Testis (tissue), 3 donors: ENCODE results near the gene GLT1D1. TPM values are rescaled to one million over a fixed set of nuclear protein-coding genes. Genes with fewer than 3 reads are reported as not detected.
A peak's percentile ranks its signal among the peaks of the same experiment; 100 is the strongest.
"Not testable (repeated sequence)": the region's sequence is repeated elsewhere in the genome, so short reads cannot be mapped to it uniquely, and the experiment has no call there.

Source experiments
- DNase-seq: peaks from one replicate; pipeline ENCODE4 v3.0.0-alpha.2; 2019
- H3K27ac ChIP-seq, 2 donors: fragments of 200-600 bp; sonication (generic); one replicate each; pipeline ENCODE4 v1.5.1; 2019
- H3K27me3 ChIP-seq: fragments of 200-600 bp; sonication (generic); one replicate; pipeline ENCODE4 v1.5.1; 2019
- H3K36me3 ChIP-seq: fragments of 200-600 bp; sonication (generic); one replicate; pipeline ENCODE4 v1.5.1; 2017; ENCODE audit warnings: low read depth; ENCODE audit errors: missing control alignments
- H3K4me1 ChIP-seq: fragments of 200-600 bp; sonication (generic); one replicate; pipeline ENCODE4 v1.5.1; 2019
- H3K4me3 ChIP-seq, 2 donors: fragments of 200-600 bp; sonication (generic); one replicate each; pipeline ENCODE4 v1.5.1; 2017 to 2019
- H3K9me3 ChIP-seq: fragments of 200-600 bp; sonication (generic); one replicate; pipeline ENCODE4 v1.5.1; 2017
- POLR2A ChIP-seq: fragments of 450-650 bp; IDR thresholded peaks from one replicate; pipeline ENCODE4 v1.6.1; 2017; ENCODE audit warnings: antibody characterized with exemption, mild to moderate bottlenecking, moderate library complexity
- WGBS, 2 donors: methylation state at CpG; one replicate each; pipeline ENCODE4 v1.1.5; 2018; 5-methylcytosine and 5-hydroxymethylcytosine counted together
- intact Hi-C: fragments of 100-400 bp; cut with DNase I; formaldehyde crosslinking; loops from one replicate; pipeline ENCODE4 v1.15.1; 2023; ENCODE audit warnings: low total_unique reads
- polyA plus RNA-seq: library from polyadenylated mRNA; stranded (reverse); fragments of 350-450 nt; fragmentation: Illumina TruSeq; extraction: RNeasy Lipid Tissue Mini Kit (QIAGEN cat#74804); gene quantifications from one replicate; pipeline ENCODE4 v1.2.3, GENCODE V29; 2014; ENCODE audit warnings: low read depth, low replicate concordance; ENCODE audit not compliant: insufficient read depth
- total RNA-seq, 2 donors: library from RNA; depleted of rRNA; stranded (reverse); fragments of >200 nt; gene quantifications; one replicate each; pipeline ENCODE4 v1.2.3, GENCODE V29; 2016
- TF ChIP-seq, protein P1 (sequence below), 3 experiments: fragments of 450-650 bp in 2 of 3; fragments of 200-600 bp in 1 of 3; sonication (generic) in 1 of 3; IDR thresholded peaks; one replicate each; pipeline ENCODE4 v1.5.1; 2016 to 2019; ENCODE audit warnings: antibody characterized with exemption in 3 of 3, mild to moderate bottlenecking in 2 of 3, moderate library complexity in 1 of 3

Gene GLT1D1
- total and polyA plus RNA-seq, 3 donors from 2014 or later, result 10.0 to 42.3 (median 18.0) TPM

DNA sequence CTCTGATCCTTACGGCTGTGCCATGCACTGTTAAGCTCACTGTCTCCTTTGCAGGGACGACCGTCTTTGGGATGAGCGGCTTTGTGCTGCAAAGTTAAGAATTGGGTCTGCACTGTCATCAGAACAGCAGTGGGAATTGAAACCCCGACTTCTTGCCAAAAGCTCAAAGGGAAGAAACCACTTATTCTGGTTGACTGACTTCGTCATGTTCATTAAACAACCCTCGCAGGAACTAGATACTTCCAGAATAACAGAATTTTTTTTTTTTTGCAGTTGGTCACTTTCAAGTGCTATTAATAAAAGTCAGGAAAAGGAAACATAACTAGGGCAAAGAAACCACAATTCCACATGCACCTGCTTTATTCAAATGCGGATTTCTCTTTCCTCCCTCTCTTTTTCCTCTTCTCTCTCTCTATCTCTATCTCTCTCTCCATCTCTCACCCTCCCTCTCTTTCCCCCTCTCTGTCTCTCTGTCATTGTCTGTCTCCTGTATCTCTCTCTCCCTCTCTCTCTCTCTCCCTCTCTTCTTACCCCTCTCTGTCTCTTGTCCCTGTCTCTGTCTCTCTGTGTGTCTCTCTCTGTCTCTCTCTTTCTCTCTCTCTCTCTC, 12.3 kb upstream of the GLT1D1 start:
- intact Hi-C loops, result no loop called here
- no peak overlapping the region for H3K27ac ChIP-seq

DNA sequence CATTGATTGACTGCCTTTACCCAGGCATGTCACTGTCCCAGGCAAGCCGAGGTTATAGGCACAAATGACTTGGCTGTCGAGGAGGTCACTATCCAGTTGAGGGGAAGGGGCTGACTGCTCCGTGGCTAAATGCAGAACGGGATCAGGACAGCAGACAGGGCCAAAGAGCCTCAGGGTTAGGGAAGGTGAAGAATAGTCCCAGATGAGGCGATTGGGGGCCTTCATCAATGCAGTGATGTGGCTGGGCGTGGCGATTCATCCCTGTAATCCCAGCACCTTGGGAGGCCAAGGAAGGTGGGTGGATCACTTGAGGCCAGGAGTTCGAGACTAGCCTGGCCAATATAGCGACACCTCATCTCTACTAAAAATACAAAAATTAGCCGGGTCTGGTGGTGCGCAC, 10.7 kb upstream of the GLT1D1 start:
- WGBS, 2 donors, result 93 to 95% methylated on average over 11 of the region's 11 CpGs
- Histone ChIP-seq H3K4me3 (no peak overlapping the region), H3K27me3 (no peaks in the 10 kb centered on the region), H3K4me1 (no peaks in the 10 kb centered on the region), H3K9me3 (no peaks in the 10 kb centered on the region), H3K27ac (no peak overlapping the region), H3K36me3 (no peaks in the 10 kb centered on the region)
- TF ChIP-seq POLR2A, result no peak
- TF ChIP-seq, protein P1, sequence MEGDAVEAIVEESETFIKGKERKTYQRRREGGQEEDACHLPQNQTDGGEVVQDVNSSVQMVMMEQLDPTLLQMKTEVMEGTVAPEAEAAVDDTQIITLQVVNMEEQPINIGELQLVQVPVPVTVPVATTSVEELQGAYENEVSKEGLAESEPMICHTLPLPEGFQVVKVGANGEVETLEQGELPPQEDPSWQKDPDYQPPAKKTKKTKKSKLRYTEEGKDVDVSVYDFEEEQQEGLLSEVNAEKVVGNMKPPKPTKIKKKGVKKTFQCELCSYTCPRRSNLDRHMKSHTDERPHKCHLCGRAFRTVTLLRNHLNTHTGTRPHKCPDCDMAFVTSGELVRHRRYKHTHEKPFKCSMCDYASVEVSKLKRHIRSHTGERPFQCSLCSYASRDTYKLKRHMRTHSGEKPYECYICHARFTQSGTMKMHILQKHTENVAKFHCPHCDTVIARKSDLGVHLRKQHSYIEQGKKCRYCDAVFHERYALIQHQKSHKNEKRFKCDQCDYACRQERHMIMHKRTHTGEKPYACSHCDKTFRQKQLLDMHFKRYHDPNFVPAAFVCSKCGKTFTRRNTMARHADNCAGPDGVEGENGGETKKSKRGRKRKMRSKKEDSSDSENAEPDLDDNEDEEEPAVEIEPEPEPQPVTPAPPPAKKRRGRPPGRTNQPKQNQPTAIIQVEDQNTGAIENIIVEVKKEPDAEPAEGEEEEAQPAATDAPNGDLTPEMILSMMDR (IDR thresholded peaks at IDR 0.05), result no peak
- DNase-seq, result no peak
- intact Hi-C loops, result no loop called here

More for the DNA sequence above, 12.3 kb upstream of the GLT1D1 start:
- H3K4me1 ChIP-seq, result no peaks in the 10 kb centered on the region
- whole genome bisulfite sequencing, 2 donors, result 66 to 71% methylated on average over 8 of the region's 8 CpGs
- no peak for DNase-seq
- TF ChIP-seq POLR2A, result no peak
- TF ChIP-seq, protein P1 (IDR thresholded peaks at IDR 0.05), result no peak
- H3K36me3 ChIP-seq, result no peaks in the 10 kb centered on the region
- H3K4me3 ChIP-seq, result no peak overlapping the region
- no peaks in the 10 kb centered on the region for H3K9me3 ChIP-seq
- no peaks in the 10 kb centered on the region for H3K27me3 ChIP-seq

DNA sequence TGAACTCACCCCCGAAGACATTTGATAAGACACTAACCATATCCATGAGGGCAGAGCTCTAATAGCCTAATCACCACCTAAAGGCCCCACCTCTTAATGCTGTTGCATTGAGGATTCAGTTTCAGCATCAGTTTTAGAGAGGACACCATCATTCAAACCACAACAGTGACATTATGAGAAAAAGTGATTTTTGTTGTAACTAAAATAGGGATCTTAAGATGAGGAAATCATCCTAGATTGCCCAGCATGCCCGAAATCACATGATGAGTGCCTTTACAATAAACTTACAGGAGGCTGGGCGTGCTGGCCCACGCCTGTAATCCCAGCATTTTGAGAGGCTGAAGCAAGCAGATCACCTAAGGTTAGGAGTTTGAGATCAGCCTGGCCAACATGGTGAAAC, 9.7 kb upstream of the GLT1D1 start:
- Histone ChIP-seq H3K4me3 (no peak overlapping the region), H3K4me1 (no peaks in the 10 kb centered on the region), H3K36me3 (no peaks in the 10 kb centered on the region), H3K9me3 (no peaks in the 10 kb centered on the region), H3K27me3 (no peaks in the 10 kb centered on the region), H3K27ac (no peak overlapping the region)
- WGBS, 2 donors, result 92 to 97% methylated on average over 4 of the region's 4 CpGs
- TF ChIP-seq, protein P1 (IDR thresholded peaks at IDR 0.05), result no peak
- TF ChIP-seq POLR2A, result no peak
- no peak for DNase-seq
- intact Hi-C loops, result no loop called here

DNA sequence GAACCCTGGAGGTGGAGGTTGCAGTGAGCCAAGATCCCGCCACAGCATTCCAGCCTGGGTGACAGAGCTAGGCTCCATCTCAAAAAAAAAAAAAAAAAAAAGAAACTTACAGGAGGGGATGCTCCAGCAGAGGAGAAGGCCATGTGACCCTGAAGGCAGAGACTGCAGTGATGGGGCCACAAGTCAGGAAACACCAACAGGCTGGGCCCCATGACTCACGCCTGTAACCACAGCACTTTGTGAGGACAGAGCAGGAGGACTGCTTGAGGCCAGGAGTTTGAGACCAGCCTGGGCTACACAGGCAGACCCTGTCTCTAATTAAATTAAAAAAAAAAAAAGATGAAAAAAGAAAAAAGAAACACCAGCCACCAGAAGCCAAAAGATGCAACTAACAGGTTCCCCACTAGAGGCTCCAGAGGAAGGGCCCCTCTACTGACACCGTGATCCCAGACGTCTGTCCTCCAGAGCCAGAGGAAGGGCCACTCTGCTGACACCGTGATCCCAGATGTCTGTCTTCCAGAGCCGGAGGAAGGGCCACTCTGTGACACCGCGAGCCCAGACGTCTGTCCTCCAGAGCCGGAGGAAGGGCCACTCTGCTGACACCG, 9.1 kb upstream of the GLT1D1 start:
- 75 to 77% methylated on average over 9 to 11 of the region's 11 CpGs for WGBS, 2 donors
- H3K4me1 ChIP-seq, result no peaks in the 10 kb centered on the region
- no peak for DNase-seq
- intact Hi-C loops, result no loop called here
- TF ChIP-seq, protein P1 (IDR thresholded peaks at IDR 0.05), result peak in 1 of 3 experiments; percentile 12
- TF ChIP-seq POLR2A, result no peak
- no peaks in the 10 kb centered on the region for H3K36me3 ChIP-seq
- no peaks in the 10 kb centered on the region for H3K9me3 ChIP-seq
- H3K27ac ChIP-seq, result no peak overlapping the region
- H3K4me3 ChIP-seq, result no peak overlapping the region
- H3K27me3 ChIP-seq, result no peaks in the 10 kb centered on the region

DNA sequence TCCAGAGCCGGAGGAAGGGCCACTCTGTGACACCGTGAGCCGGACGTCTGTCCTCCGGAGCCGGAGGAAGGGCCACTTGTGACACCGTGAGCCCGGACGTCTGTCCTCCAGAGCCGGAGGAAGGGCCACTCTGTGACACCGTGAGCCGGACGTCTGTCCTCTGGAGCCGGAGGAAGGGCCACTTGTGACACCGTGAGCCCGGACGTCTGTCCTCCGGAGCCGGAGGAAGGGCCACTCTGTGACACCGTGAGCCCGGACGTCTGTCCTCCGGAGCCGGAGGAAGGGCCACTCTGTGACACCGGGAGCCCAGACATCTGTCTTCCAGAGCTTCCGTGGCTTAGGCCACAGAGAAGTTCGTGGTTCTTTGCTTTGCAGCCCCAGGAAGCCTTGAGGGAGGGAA, 6.6 kb upstream of the GLT1D1 start:
- WGBS, 2 donors, result 90 to 96% methylated on average over 10 to 27 of the region's 27 CpGs

More for the DNA sequence above, 6.6 kb upstream of the GLT1D1 start:
- H3K27ac ChIP-seq, H3K4me1 ChIP-seq, H3K4me3 ChIP-seq, H3K9me3 ChIP-seq, H3K36me3 ChIP-seq, intact Hi-C loops, DNase-seq, H3K27me3 ChIP-seq: not testable (repeated sequence)
